Neural progenitor cell (in vitro differentiated cells): Measurements from ENCODE around the gene TTLL8.

ENCODE experiments used
- CTCF ChIP-seq: fragments of 200-600 bp; sonication (generic); IDR thresholded peaks from 2 replicates; pipeline ENCODE4 v1.5.1; 2017; ENCODE audit warnings: antibody characterized with exemption, mild to moderate bottlenecking
- EZH2 ChIP-seq: fragments of 200-600 bp; sonication (generic); IDR thresholded peaks from 2 replicates; pipeline ENCODE4 v1.6.1; 2017; ENCODE audit warnings: antibody characterized with exemption, mild to moderate bottlenecking, moderate library complexity

DNA sequence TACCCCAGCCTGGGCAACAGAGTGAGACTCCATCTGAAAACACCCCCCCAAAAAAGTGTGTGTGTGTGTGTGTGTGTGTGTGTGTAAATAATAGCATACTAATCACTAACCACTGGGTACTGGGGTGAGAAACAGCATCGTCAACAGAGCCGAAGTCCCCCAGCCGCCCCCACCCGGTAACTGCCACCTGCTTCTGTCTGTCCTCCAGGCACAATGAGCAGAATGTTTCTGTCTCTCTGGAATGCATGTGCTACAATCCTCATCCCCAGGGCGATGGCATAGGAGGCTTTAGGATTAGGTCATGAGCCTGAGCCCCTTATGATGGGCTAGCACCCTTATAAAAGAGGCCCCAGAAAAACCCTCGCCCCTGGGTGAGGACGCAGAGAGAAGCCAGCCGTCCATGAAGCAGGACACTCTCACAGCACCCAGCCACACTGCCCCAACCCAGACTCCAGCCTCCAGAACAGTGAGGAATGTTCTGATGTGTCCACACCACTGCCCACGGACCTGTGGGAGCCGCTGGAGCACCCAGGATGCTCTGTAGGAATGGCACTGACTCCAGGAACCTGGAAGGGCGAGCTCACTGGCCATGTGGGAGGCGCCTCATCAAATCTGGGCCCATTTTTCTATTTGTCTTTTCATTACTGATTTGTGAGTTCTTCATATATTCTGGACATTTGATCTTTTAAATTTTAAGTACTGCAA lies 9.9 kb downstream of the TTLL8 start:
- TF ChIP-seq EZH2 (no peak), CTCF (no peak)
